DMS153 treated with DMSO at 0.1 percent for 48 hours (cell line): ENCODE measurements around the gene C11orf52.

ENCODE experiments used
- DNase-seq: peaks from one replicate; lab custom pipeline; 2025; ENCODE audit not compliant: unreplicated experiment; lab: John Stamatoyannopoulos, UW

The C11orf52 gene

GRCh38 chr11:111974446-111974845 is 55.7 kb downstream of the C11orf52 start:
- no peak for DNase-seq

DNA sequence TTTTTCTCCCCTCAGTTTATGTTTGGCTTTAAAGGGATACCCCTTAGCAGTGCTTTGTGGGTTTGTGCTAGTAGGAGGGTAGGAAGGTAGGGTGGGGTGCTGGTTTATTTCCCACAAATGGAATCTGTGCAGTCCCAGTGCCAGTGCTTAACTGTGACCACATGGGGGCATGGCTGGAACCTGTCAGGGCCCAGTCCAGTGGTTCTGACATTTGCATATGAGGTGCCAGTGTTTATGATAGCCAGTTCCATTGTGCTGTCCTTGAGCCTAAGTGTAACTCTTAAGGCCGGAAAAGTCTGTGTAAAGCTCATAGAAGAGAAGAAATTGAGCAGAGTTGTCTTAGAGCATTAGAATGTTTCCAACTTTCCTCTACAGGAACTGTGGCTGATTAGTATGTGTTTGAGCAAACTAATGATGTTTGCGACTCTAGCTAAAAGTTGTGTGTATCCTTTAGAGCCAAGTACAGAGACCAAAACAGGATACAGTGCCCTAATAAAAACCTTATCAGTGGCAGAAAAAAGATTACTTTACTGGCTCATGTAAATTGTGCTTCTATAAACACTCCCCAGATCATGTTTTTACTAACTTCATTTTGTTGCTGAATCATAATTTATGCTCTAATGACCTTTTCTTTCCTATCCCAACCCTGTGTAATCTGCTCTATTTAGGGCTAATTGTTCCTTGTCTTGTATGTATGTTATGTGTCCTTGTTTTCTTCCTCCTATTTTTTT is 56.5 kb downstream of the C11orf52 start:
- DNase-seq = no peak

DNA sequence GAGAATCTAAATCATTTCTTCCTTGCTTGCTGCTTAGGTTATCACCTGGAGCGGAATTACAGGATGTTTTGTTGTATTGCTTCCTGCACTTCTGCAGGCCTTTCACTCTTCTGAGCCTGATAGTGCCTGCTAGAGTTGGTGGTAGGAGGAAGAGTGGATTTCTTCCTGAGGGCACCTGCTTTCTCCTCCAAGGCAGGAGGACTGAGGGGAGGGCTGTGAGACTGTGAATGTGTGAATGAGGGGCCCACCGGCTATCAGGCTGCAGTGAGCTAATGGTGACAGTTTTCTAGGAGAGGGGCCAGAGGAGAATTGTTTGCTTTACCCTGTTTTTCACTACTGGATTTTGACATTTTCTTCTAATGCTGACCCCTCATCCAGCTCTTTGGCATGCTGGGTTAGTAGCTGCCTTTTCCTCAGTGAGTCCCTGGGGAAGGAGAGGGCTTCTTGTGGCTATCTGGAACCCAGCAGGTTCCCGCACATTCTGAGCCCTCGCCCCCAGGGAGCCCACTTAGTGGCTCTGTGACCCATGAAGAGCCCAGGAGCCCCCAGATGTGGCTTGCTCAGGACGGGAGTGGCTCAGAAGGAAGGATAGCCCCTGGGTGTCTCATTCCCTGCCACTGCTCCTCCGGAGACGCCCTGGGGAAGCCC is 57.5 kb downstream of the C11orf52 start:
- no peak for DNase-seq
